Pancreas (tissue), 10 donors: Measurements from ENCODE around the gene CREB3. TPM values are rescaled to one million over a fixed set of nuclear protein-coding genes. Genes with fewer than 3 reads are reported as not detected.

Experiments
- ATAC-seq, 4 donors: fragments of 200-7000 bp; cut with Tn5 transposase; one replicate each; pipeline versions ENCODE4 v1.8.0 to v1.9.1; 2020; ENCODE audit warnings: mild to moderate bottlenecking in 4 of 4, moderate library complexity in 4 of 4
- DNase-seq, 6 donors: peaks; one replicate each; pipeline ENCODE4 v3.0.0-alpha.2; 2020
- FAIRE-seq: peaks from 2 replicates; lab custom pipeline; 2012; peaks lifted over from hg19 to GRCh38; lab: Jason Lieb, UNC
- H3K27ac ChIP-seq, 4 donors: fragments of 200-600 bp; sonication (generic); 1 replicate in 3 of 4; 2 replicates in 1 of 4; pipeline versions ENCODE4 v1.5.0 to v1.8.0; 2020
- H3K27me3 ChIP-seq, 4 donors: fragments of 200-600 bp; one replicate each; pipeline ENCODE4 v1.8.0; 2021
- H3K36me3 ChIP-seq, 3 donors: fragments of 200-600 bp; sonication (generic) in 1 of 3; one replicate each; pipeline versions ENCODE4 v1.5.0 to v1.8.0; 2020 to 2021
- H3K4me1 ChIP-seq, 3 donors: fragments of 200-600 bp; one replicate each; pipeline ENCODE4 v1.8.0; 2021
- H3K4me3 ChIP-seq, 4 donors: fragments of 200-600 bp; sonication (generic) in 2 of 4; one replicate each; pipeline versions ENCODE4 v1.5.0 to v1.8.0; 2020 to 2021
- H3K9me3 ChIP-seq, 4 donors: fragments of 200-600 bp; one replicate each; pipeline ENCODE4 v1.8.0; 2021
- CTCF ChIP-seq, 4 donors: fragments of 200-600 bp; sonication (generic) in 3 of 4; IDR thresholded peaks; one replicate each; pipeline versions ENCODE4 v1.5.0 to v1.8.0; 2021; ENCODE audit warnings: antibody characterized with exemption in 4 of 4
- WGBS, 2 donors: extraction: QIAGEN DNeasy Blood & Tissue Kit; methylation state at CpG; one replicate each; pipeline ENCODE4 v1.1.7; 2013; 5-methylcytosine and 5-hydroxymethylcytosine counted together
- intact Hi-C, 3 donors: fragments of 100-400 bp; cut with DNase I; formaldehyde crosslinking; loops; one replicate each; pipeline versions ENCODE4 v1.11.1 to v1.14.2; 2022
- polyA plus RNA-seq, 2 donors: library from polyadenylated mRNA; stranded (reverse); fragments of 200-250 nt; gene quantifications; one replicate each; pipeline ENCODE4 v1.2.3, GENCODE V29; 2013
- total RNA-seq, 6 donors: library from RNA; stranded (reverse); fragmentation: NEBNext Ultra II Directional in 4 of 6; extraction: Animal tissue kit (Norgen Biotek cat#: 25700) in 4 of 6; gene quantifications; one replicate each; pipeline versions ENCODE4 v1.2.1 to v1.2.4, GENCODE V29; 2021 to 2023
- donor health status: healthy with polysubstance abuse.
- donor health status: DM: no; HTN: no; CAD: no; lungs with moderate emphysema.
- donor health status: DM: no; HTN: no; CAD: no.
- donor health status: control.
- donor health status: control.
- donor health status: Bipolar disorder and iron deficiency.
- donor health status: DM: yes; HTN: yes; CAD: no.
- donor health status: DM: no; HTN: no; CAD: no.
- donor health status: DM: no; HTN: no; CAD: no.
- donor health status: DM: yes; HTN: yes; CAD: no.

The CREB3 gene
- total and polyA plus RNA-seq, 8 donors, result 15.7 to 29.6 (median 20.5) TPM

GRCh38 chr9:35689542-35690293 is 42.7 kb upstream of the CREB3 start, which contains the start of gene TPM2:
TPM2 (minus strand) TSS chr9:35689925; CDS start chr9:35689817, 108 bp downstream.
- intact Hi-C loops, result no loop called here
- no peak for FAIRE-seq

GRCh38 chr9:35690294-35690613 is 42.2 kb upstream of the CREB3 start:
- H3K27ac ChIP-seq, result peak overlapping the region; percentile 51 to 73 (median 60)
- no peaks in the 10 kb centered on the region for H3K27me3 ChIP-seq
- H3K4me3 ChIP-seq, result peak overlapping the region; percentile 30 to 66 (median 58)
- no peak for FAIRE-seq
- 5 to 9% methylated on average over 21 of the region's 21 CpGs for WGBS, 2 donors
- peaks cover 0 to 4% (median 4%) of the 10 kb centered on the region in 3 donors for H3K4me1 ChIP-seq
- no peak for TF ChIP-seq CTCF (IDR thresholded peaks at IDR 0.05)
- intact Hi-C loops, result no loop called here
- DNase-seq, result no peak
- H3K36me3 ChIP-seq, result no peaks in the 10 kb centered on the region
- no peak for ATAC-seq
- no peaks in the 10 kb centered on the region for H3K9me3 ChIP-seq

More at GRCh38 chr9:35689542-35690293, 42.7 kb upstream of the CREB3 start, which contains the start of gene TPM2:
- DNase-seq (peak in 3 of 6 donors; percentile 17 to 75 (median 65)), ATAC-seq (peak in 3 of 4 donors; percentile 13 to 23 (median 22))
- H3K27ac ChIP-seq, result peak within 1 kb of the TSS; percentile 51 to 73 (median 60)
- no peaks in the 10 kb centered on the region for H3K27me3 ChIP-seq
- peak within 1 kb of the TSS; percentile 30 to 66 (median 58) for H3K4me3 ChIP-seq
- WGBS, 2 donors, result 56 to 62% methylated on average over 53 to 61 of the region's 61 CpGs
- H3K9me3 ChIP-seq, result no peaks in the 10 kb centered on the region
- TF ChIP-seq CTCF (IDR thresholded peaks at IDR 0.05), result no peak
- no peaks in the 10 kb centered on the region for H3K36me3 ChIP-seq
- H3K4me1 ChIP-seq, result peaks cover 0 to 4% (median 4%) of the 10 kb centered on the region in 3 donors

DNA sequence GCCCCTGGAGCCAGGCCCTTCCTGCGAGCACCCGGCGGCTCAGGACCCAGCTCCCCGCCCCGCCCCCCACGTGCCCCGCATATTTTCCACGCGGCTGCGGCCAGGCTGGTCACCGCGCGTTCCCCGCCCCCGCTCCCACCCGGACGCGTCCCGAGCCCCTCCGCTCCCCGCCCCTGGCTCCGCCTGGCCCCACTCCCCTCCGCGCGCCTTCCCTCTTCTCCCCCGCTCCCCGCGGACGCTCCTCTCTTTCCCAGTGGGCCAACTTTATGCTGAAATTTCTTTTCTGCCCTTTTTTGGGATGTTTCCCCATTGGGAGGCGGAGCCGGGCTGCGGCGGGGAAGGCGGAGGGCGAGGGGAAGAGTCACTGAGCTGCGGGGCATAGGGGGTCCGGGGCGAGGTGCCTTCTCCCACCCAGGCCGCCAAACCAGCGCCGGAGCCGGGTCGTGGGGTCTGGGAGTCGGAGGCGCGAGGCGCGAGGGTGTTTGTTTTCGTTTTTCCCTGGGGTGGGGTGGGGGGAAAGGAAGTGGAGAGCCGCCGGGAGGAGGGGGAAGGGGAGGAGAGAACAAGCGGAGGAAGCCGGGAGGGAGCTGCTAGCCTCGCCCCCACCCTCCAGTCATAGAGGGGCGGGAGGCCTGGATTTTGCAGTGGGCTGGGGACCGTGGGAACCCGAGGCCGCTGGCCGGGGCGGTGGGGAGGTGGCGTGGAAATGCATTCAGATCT is 41.7 kb upstream of the CREB3 start:
- Histone ChIP-seq H3K9me3 (no peaks in the 10 kb centered on the region), H3K36me3 (no peaks in the 10 kb centered on the region), H3K4me3 (peak overlapping the region; percentile 30 to 66 (median 58)), H3K4me1 (peaks cover 0 to 8% (median 4%) of the 10 kb centered on the region in 3 donors), H3K27ac (peak overlapping the region; percentile 51 to 73 (median 60)), H3K27me3 (no peaks in the 10 kb centered on the region)
- FAIRE-seq (no peak), DNase-seq (peak; percentile 56 to 79 (median 72)), ATAC-seq (peak; percentile 52 to 79 (median 76))
- no peak for TF ChIP-seq CTCF (IDR thresholded peaks at IDR 0.05)
- 0 to 1% methylated on average over 48 to 61 of the region's 61 CpGs for WGBS, 2 donors
- intact Hi-C loops, result no loop called here

- Histone ChIP-seq H3K27ac (peak overlapping the region; percentile 51 to 73 (median 60)), H3K9me3 (no peaks in the 10 kb centered on the region), H3K4me3 (peak overlapping the region; percentile 30 to 66 (median 58)), H3K27me3 (no peaks in the 10 kb centered on the region), H3K36me3 (no peaks in the 10 kb centered on the region), H3K4me1 (peaks cover 0 to 13% (median 7%) of the 10 kb centered on the region in 3 donors)
- WGBS, 2 donors, result 30 to 31% methylated on average over 10 of the region's 10 CpGs
- intact Hi-C loops, result no loop called here
- peak in 1 of 4 donors; percentile 44 for ATAC-seq
- no peak for FAIRE-seq
- no peak for TF ChIP-seq CTCF (IDR thresholded peaks at IDR 0.05)
- DNase-seq, result no peak
Observed at GRCh38 chr9:35691334-35691650, 41.2 kb upstream of the CREB3 start.
